RKO (cell line): ENCODE measurements around the gene ACP1.

ENCODE experiments used
- DNase-seq: peaks from one replicate; pipeline ENCODE4 v3.0.0-alpha.2; 2016; ENCODE audit warnings: low spot score

Gene ACP1

DNA sequence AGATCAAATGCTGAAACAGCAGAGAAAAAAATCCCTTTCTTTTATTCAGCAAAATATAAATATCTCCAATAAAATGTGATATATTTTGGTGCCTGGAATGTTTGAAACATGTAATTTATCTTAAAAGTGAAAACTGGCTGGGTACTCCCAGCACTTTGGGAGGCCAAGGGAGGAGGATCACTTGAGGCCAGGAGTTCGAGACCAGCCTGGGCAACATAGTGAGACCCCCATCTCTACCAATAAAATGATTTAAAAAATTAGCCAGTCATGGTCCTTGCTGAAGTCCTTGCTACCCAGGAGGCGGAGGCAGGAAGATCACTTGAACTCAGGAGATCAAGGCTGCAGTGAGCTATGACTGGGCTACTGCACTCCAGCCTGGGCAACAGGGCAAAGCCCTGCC, 9.6 kb upstream of the ACP1 start:
- no peak for DNase-seq

DNA sequence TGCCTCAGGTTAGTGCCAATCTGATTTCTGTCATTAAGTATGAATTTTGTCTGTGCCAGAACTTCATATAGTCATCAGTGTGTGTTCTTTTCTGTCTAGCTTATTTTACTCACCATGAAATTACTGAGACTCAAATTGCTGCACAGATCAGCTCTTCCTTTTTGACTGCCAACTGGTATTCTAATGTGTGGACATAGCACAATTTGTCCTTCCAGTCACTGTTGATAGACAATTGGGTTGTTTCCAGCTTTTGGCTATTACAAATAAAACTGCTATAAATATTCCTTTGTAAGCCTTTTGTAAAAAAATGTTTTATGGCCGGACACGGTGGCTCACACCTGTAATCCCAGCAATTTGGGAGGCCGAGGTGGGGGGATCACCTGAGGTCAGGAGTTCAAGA, 8.7 kb upstream of the ACP1 start:
- no peak for DNase-seq

DNA sequence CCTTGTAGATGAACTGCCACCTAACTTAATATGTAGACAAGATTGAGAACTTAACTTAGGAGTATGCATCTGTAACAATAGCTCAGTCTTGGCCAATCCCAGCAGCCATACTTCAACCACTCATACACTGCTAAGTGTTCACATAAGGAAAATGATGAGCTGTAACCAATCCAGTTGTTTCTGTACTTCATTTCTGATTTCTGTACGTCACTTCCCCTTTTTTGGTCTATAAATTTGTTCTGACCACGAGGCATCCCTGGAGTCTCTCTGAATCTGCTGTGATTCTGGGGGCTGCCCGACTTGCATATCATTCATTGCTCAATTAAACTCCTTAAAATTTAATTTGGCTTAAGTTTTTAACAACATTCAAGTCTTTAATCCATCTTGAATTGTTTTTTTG, 7.3 kb upstream of the ACP1 start:
- DNase-seq, result no peak

DNA sequence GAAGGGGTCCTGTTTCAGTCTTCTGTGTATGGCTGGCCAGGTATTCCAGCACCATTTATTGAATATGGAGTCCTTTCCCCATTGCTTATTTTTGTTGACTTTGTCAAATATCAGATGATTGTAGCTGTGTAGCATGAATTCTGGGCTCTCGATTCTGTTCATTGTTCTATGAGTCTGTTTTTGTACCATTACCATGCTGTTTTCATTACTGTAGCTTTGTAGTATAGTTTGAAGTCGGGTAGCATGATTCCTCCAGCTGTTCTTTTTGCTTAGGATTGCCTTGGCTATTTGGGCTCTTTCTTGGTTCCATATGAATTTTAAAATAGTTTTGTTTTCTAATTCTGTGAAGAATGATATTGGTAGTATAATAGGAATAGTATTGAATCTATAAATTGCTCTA, 6.9 kb upstream of the ACP1 start:
- DNase-seq, result no peak

DNA sequence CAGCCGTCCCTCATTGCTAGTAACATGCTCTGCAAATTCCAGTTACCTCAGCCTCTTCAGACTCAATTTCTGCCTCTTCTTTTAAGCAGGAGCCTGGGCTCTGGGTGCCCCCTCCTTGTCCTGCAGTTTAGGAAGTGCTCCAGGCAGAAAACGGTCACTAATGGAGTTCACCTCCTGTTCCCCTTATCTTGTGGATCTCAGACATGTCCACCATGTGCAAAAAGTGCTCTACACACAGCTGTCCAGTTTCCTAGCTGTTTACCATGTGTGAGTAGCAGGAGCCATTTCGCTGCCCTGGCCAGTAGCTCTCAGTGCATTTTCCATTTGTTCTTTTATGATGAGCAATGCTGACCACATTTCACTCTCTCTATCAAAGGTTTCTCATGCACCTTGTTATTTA, 5.8 kb upstream of the ACP1 start:
- DNase-seq, result no peak

DNA sequence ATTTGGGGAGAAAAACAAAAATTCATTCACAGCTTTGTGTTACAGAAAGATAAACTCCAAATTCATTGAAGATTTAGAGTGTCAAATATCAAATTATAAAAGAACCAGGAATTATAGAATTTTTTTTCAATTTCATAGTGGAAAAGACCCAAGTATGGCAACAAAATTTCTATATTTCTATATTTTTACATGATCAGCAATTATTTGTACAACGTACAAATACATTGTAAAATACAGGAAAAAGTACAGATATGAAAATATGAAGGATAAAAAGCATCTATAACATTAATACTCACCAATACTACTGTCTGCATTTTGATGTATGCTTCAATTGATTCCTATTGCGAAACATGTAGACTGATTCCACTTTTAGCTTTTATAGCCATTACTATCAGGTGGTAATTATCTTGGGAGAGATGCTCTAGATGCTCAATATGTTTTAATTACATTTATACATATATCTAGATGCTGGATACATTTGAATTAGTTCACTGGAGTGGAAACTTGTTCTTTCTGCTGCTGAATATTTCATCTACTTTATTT, 4.9 kb upstream of the ACP1 start:
- no peak for DNase-seq

DNA sequence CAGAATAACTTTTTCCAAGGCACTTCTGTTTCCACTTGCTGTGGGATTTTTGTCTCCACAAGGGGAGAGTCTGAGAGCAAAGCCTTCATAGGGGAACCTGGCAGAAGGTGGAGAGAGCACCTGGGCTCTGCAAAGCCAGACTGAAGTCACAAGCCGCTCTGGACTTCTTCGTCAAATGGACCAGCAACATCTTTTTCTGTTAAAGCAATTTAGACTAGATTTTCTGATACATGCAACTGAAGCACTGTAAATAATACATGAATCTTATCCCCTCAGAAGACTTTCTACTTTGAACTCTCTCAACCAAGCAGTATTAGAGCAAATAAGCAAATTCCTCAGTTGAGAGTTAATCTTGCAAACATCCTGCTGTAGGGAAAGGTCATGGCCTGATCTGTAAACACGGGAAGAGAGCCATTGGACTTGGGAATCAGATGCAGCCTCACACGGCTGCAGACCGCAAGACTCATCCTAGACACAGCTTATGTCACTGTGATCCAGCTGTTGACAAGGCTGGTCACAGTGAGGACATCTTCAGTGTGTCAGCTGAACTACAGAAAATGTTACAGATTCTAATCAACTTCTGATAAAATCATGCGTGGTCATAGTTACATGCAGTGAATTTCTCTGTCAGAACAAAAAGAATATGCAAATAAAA, 4.1 kb upstream of the ACP1 start:
- DNase-seq, result no peak

DNA sequence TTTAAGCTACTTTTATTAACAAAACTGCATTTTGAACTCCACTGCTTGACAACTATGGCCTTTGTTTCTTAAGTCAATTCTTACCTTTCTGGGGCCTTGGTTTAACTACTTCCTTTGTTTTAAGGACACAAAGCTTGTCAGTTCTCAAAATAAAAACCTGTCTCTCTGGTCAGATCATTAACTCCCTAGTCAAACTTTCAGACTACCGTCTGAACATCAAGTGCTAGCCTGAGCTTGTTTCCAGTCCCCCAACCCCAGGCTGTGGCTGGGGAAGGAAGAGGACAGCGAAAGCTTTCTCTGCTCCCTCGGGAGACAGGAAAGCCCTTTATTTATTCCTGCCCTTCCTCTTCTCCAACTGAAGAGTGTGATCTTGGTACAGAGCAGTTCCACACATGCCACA, 2.6 kb upstream of the ACP1 start:
- no peak for DNase-seq

DNA sequence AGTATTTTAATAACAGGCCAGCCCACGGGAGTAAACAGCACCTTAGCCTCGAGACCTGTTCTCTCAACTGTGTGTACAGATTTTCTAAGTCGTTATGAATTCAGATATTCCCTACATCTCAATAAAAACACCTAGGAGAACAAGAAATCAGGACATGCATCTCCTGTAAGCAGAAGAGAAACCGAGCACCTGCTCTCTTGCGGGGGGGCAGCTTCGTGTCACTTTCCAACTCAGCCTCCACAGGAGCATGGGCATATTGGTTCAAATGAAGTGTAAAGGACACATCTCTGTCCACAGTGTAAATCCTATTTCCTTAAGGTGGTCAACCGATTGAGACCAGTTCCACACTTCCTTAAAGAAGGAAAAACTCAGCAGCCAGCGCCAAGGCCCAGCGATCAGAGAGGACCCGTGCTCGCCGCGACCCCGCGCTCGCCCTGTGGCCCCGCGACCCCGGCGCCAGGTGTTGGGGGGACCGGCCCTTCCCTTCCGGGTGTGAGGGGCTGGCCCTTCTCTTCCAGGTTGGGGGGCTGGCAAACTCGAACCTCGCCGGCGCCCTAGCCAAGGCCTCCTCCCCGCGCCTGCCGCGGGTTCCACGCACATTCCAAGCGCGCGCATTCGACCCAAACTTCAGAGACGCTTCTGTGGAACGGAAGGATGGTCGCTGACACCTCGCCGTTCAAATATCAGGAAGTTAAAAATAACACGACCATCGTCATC, 1.6 kb upstream of the ACP1 start:
- DNase-seq, result no peak

DNA sequence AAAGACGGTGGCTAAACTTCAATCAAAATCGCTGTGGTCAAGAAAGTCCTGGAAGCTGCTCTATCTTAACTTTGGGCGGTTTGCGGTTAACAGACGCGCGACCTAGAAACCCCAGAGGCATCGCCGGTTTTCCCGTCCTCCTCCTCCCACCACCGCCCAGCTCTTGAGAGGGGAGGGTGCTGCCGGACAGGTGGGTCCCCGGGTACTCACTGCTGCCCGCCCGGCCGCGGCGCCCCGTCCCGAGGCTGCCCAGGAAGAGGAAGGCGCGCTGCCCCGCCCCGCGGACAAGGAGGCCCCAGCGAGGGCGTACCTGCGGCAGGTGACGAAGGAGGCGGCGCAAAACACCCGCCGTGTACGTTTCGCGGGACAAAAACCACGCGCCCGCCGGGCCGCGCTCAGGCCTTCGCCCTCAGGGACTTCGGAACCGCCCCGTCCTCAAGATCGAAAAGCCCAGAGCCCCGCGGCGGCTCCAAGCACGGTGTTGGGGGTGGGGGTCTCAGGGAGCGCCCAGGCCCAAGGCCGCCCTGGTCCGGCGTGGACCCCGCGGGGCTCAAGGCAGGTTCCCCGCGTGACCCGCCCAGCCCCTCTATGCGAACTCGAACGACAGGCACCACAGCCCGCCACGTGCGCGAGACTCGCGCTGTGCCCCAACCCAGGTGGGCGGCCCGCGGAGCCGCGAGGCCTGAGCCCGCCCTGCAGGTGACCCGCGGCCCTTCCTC, 814 bp upstream of the ACP1 start, which contains the start of gene SH3YL1:
Gene SH3YL1, minus strand, starts transcription at position 259 of the 719 bp plus-strand sequence. Its CDS starts 48 bp downstream, at position 211.
- DNase-seq, result no peak

DNA sequence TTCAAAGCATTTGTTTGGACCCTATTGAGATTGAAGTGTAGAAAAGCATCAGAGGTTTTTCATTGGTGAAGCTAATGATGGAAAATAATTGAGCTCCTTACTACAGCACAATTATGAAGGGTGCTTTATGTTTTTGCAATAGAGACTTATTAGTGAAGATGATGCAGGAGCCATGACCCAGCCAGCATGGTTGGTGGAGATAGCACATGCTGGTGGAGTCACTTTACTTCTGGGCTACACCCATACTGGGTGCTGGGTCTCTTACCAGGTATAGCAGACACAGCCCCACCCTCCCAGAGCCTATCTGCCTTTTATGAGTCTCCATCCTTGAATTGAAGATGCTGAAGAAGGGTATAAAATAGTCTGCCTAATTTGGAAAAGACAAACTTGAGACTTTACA, 3.6 kb downstream of the ACP1 start:
- DNase-seq, result no peak

DNA sequence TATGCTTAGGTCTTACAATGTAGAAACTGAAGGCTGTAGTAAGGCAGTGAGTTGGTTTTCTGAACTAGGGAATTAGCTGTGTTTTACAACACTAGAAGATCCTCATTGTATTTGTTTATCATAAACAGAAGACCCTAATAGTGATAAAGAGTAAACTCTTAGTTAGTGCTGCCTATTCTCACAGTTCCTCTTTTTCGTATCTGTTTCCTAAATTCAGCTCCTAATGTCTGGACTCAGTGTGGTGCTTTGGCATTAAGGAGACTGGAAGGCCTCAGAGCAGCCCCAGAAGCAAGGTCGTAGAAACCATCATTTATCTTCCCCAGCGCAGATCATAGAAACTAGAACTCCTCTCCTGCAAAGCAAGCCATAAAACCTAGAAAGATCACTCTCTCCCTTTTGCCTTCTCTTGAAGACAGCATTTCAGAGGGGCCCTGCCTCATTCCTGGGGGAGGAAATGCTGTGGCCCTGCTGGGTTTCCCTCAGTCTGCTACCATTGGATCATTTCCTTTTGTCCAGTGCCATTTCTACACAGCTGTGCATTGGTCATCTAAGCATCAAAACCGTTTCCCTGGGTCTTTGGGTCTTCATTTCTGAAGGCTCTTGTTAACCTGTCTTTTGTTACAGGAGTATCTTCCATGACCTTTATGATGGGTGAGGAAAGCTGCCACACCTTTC, 4.7 kb downstream of the ACP1 start:
- no peak for DNase-seq

DNA sequence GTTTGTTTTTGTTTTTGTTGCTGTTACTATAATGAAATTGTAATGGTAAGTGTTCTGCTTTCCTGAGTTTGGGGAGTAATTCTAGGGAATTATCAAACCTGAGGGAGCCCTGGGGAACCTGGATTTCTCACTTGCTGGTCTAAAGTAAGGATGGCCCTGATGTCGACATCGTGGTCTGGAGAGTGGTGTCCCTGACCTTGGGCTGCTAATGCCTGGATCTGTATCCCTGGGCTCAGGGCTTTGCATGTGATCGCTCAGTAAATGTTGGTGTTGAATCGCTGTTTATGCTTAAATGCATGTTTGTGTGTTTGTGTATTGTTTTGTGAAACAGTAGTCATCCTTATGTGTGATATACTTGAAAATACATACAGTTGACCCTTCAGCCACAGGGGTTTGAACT, 6.1 kb downstream of the ACP1 start:
- no peak for DNase-seq

DNA sequence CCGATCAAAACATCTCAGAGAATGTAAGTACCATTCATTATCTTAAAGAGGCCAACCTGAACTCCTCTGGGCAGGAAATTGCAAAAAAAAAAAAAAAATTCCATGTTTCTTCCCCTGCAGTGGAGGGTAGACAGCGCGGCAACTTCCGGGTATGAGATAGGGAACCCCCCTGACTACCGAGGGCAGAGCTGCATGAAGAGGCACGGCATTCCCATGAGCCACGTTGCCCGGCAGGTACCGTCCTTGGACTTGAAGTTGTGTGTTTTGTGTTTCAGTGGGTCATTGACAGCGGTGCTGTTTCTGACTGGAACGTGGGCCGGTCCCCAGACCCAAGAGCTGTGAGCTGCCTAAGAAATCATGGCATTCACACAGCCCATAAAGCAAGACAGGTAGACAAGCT, 7.2 kb downstream of the ACP1 start:
- DNase-seq, result no peak

DNA sequence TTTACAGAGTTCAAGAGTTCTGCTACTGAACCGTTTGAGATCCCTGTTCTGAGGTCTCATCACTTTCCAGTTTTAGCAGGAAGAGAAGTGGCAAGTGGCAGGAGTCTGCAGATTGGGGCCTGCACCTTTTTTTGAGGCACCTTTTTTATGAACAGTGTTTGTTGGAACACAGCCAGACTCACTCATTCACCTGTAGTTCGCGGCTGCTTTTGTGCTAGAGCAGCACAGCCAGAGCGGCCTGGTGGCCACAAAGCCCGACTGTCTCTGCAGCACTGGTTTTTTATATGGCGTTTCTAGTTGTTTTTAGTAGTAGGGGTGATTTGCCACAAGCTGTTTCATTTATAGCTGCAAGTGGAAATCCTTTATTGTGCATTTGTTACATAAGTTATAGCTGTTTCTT, 8.6 kb downstream of the ACP1 start:
- no peak for DNase-seq

DNA sequence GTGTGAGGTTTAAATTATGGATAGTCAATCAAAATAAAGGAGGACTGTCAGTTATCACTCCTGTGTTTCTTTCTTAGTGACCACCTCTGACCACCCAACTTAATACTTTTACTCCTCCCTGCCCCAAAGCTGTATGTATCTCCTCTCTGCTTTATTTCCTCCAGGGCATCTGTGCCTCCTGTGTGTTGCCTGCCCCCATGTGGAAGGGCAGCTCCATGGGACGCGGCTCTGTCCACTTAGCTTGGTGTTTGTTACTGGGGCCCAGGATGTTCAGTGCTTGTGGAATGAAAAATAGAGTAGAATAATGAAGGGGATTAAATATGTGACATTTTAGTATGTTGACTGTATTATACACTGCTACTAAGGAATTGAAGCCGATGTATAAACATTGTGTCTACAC, 9.8 kb downstream of the ACP1 start:
- DNase-seq, result peak; percentile 15

DNA sequence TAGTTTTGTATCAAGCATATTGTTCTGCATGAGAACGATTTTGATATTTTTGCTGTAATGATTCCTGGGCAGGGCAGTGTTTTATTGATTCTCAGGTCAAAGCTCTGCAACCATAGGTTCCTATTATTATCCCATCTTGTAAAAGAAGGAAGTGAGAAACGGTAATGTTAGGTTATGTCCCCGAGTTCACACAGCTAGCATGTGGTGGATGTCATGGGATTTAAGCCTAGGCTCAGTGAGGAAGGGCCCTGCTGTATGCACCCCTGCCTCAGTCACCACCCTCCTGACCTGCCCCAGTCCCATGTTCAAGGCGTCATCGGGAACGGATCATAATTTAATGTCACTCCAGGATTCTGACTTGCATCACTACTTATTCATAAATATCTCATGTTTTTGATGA, 10.7 kb downstream of the ACP1 start:
- no peak for DNase-seq

DNA sequence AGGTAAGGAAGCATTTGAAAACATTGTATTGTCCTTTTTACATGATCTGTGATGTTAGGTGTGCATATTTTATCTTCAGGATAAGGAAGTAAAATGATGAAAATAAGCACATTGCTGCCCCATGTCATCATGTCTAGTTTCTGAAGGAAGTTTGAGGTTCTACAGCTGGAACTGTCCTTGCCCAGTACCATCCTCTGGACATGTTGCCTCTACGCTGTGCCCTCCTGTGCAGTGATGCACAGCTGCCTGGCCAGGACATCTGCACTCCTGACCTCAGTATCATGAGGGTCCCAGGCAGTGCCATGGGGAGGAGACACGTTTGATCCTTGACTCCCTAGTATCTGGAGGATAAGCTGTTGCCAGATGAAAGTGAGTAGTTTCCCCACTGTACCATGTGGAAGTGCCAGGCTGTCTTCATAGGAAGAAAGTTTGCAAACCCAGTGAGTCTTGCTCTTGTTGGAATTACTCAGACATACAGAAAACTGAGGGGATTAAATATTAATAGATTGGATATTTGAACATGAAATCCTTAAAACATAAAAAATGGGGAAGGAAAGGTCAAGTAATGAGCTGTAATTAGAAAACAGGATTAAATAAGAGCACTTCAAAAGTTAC, 13.7 kb downstream of the ACP1 start:
- DNase-seq, result no peak

DNA sequence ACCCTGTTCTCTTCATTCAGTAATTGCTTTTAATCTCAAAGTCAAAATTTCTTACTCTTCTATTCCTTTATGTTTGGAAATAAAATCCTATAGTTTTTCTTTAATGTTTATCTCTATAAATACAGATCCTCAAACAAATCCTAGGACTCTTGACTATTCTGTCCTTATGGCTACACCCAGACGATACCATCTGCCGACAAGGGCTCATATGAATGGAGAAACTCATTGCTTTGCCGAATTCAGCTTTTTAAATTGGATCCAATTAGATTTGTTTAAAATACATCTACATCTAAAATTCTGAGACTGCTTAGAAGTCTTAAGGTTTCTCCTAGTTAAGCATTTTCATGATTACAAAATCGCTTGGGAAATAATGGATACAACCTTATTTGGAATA, 14.2 kb downstream of the ACP1 start:
- DNase-seq, result no peak

DNA sequence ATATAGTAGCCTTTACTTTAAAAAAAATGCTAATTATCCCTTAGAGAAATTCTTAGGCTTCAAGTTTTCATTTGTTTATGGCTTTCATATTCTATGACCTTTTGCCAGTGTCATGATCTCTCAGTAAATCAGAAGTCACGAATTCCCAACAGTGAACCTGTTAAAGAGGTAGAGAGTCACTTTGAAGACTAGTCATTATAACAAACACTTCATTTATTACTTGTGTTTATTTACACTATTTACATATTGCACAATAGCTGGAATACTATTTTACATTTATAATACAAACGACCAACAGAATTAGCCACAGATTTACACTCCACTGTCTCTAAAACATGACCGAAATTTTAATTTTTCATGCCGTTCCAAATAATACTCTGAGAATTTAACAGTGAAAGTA, 14.6 kb downstream of the ACP1 start:
- DNase-seq, result no peak

DNA sequence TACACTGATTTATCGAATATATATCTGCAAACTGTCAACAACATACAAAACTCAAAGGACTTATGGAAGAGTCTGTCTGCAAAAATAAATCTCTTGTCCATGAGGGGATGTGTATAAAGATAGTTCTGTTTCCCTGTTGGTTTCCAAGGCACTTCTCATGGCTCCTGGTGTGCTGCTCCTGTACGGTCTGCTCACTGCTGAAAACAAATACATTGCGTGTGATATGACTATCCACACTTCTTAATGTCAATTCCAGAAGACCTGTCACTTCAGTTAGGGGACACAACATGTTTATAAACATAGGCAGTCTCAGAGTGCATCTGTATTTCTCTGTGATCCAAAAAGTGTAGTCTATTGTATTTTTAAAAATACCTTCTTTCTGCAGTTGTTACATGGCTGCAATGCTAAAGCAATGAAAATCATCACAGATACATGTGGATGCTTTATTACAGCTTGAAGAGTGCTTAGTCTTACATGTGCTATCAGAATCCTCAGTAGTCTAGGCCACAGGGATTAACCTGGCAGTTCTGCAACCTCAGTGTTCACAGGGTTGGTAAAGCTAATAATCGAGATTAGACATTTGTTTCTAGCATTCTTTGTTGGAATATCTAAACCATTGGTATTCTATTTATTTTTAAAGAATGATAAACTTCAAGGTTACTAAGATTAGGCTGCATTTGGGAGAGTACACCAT, 15.4 kb downstream of the ACP1 start:
- DNase-seq, result no peak
